ENCODE results near the gene ARHGEF19.
"Not testable (repeated sequence)": the region's sequence is repeated elsewhere in the genome, so short reads cannot be mapped to it uniquely, and the experiment has no call there.

Gene ARHGEF19

GRCh38 chr1:16164213-16165072 is 48.0 kb downstream of the ARHGEF19 start:
- Mint-ChIP-seq H3K27ac (peak overlapping the region; percentile 23 to 60), H3K4me1 (ENCODE audit: low read depth in 2 of 2) (peaks cover 37 to 42% of the 10 kb centered on the region in 2 donors), H3K27me3 (no peaks in the 10 kb centered on the region), H3K36me3 (ENCODE audit: insufficient read depth) (peaks cover 7% of the 10 kb centered on the region), H3K4me3 (no peak overlapping the region), H3K9me3 (no peaks in the 10 kb centered on the region)
- DNase-seq (no peak), ATAC-seq (replicated peaks) (no peak)

GRCh38 chr1:16163608-16164212 is 48.7 kb downstream of the ARHGEF19 start:
- peak overlapping the region in 1 of 2 donors; percentile 71 for H3K4me3 Mint-ChIP-seq
- not testable (repeated sequence) for H3K36me3 Mint-ChIP-seq (ENCODE audit: insufficient read depth); H3K9me3 Mint-ChIP-seq; ATAC-seq (replicated peaks); H3K27me3 Mint-ChIP-seq; DNase-seq
- peaks cover 36 to 38% of the 10 kb centered on the region in 2 donors for H3K4me1 Mint-ChIP-seq (ENCODE audit: low read depth in 2 of 2)
- peak overlapping the region in 1 of 2 donors; percentile 9 for H3K27ac Mint-ChIP-seq

DNA sequence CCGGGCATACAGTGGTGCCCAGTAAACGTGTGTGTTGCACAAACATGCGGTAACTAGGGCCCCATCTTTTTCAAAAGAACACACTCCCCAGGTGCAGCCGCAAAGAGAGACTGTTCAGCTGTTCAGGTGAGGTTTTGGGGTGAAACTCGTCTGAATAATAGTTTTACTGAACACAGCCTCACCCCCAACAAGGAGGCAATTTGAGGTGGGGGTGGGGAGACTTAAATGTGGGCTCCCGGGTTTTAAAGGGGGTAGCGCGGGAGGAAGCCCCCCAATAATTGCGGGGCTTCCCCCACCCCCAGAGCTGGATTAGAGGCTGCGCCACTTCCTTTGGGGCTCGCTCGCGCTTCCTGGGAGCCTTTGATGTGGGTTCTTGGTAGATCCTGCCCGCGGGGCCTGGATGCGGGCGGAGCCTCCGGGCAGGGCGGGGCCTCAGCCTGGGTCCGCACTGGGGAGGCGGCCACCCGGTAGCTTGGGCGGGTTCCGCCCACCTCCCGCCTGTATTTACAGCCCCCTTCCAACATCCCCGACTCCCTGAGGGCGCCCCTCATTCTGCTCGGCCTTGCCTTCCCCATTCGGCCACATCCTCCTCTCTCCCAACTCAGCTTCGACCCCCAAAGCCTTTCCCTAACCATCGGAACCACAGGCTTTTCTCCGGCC is 50.2 kb downstream of the ARHGEF19 start:
- peak; percentile 49 to 54 (median 54) for DNase-seq
- H3K27ac Mint-ChIP-seq = peak overlapping the region; percentile 4 to 65
- no peaks in the 10 kb centered on the region for H3K27me3 Mint-ChIP-seq
- peak overlapping the region; percentile 69 to 71 for H3K4me3 Mint-ChIP-seq
- peaks cover 10% of the 10 kb centered on the region for H3K36me3 Mint-ChIP-seq (ENCODE audit: insufficient read depth)
- peaks cover 38 to 46% of the 10 kb centered on the region in 2 donors for H3K4me1 Mint-ChIP-seq (ENCODE audit: low read depth in 2 of 2)
- H3K9me3 Mint-ChIP-seq = no peaks in the 10 kb centered on the region
- ATAC-seq (replicated peaks) = peak; percentile 74

DNA sequence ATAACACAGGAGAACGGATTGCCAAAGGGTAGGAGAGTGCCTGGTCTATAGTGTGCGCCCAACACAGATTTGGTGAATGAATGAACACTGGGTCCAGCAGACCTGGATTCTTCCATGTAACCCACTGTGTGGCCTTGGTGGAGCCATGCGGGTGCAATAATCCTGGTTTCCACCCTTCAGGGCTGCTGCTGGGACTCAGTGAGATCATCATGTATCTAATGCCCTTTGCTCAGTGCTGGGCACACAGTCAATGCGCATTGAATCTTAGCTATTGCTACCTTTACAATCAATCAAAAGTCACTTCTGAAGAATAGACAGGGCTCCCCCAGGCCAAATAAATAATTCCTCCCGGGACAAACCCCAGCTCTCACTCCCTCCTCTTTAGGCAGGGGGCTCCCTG is 50.7 kb downstream of the ARHGEF19 start:
- Mint-ChIP-seq H3K36me3 (ENCODE audit: insufficient read depth) (peaks cover 10% of the 10 kb centered on the region), H3K9me3 (no peaks in the 10 kb centered on the region), H3K4me3 (peak overlapping the region; percentile 69 to 71), H3K4me1 (ENCODE audit: low read depth in 2 of 2) (peaks cover 44 to 50% of the 10 kb centered on the region in 2 donors), H3K27ac (peak overlapping the region; percentile 4 to 65), H3K27me3 (no peaks in the 10 kb centered on the region)
- DNase-seq (no peak), ATAC-seq (replicated peaks) (no peak)

- no peak for DNase-seq
- Mint-ChIP-seq H3K27ac (no peak overlapping the region), H3K4me1 (ENCODE audit: low read depth in 2 of 2) (peaks cover 46 to 49% of the 10 kb centered on the region in 2 donors), H3K9me3 (no peaks in the 10 kb centered on the region), H3K27me3 (peaks cover 0 to 2% of the 10 kb centered on the region in 2 donors), H3K36me3 (ENCODE audit: insufficient read depth) (peaks cover 6% of the 10 kb centered on the region), H3K4me3 (no peak overlapping the region)
- no peak for ATAC-seq (replicated peaks)
Observed at GRCh38 chr1:16158993-16159831, 53.2 kb downstream of the ARHGEF19 start.

- Mint-ChIP-seq H3K36me3 (ENCODE audit: insufficient read depth) (peaks cover 3% of the 10 kb centered on the region), H3K4me3 (peak overlapping the region in 1 of 2 donors; percentile 0), H3K27ac (peak overlapping the region in 1 of 2 donors; percentile 0), H3K4me1 (ENCODE audit: low read depth in 2 of 2) (peaks cover 41 to 44% of the 10 kb centered on the region in 2 donors), H3K9me3 (no peaks in the 10 kb centered on the region), H3K27me3 (peaks cover 3 to 14% of the 10 kb centered on the region in 2 donors)
- DNase-seq (peak; percentile 31 to 43 (median 40)), ATAC-seq (replicated peaks) (peak; percentile 76)
Observed at GRCh38 chr1:16158025-16158424, 54.4 kb downstream of the ARHGEF19 start.

DNA sequence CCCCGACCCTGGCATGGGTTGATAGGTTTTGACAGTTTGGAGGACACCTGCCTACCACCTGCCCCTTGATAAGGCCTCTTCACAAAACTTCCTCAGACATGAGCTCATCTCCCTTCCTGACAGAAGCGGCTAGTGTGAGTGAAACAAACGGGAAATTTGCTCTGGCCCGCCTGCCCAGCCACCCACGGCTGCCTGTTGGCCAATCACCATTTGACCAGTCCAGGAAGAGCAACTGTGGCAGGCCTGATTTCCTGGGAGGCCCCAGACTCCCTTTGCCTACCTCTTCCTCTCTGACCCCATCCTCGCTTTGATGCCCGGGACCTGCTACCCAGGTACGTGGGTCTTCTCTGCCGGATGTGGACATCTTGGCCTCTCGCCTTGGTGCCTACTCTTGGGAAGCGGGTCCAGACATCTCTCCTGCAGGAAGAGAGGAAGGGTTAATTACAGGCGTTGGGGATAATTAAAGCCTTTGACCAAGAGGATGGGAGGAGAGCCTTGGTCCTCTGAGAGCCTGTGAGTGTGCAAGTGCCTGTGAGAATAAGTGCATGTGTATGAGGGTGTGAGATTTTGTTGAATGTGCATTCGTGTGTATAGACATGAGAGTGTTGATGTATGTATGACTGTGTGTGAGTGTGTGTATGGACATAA is 55.5 kb downstream of the ARHGEF19 start:
- Mint-ChIP-seq H3K36me3 (ENCODE audit: insufficient read depth) (peaks cover 3% of the 10 kb centered on the region), H3K4me3 (peak overlapping the region in 1 of 2 donors; percentile 0), H3K9me3 (no peaks in the 10 kb centered on the region), H3K27me3 (peaks cover 9 to 22% of the 10 kb centered on the region in 2 donors), H3K4me1 (ENCODE audit: low read depth in 2 of 2) (peaks cover 34 to 36% of the 10 kb centered on the region in 2 donors), H3K27ac (no peak overlapping the region)
- ATAC-seq (replicated peaks) = no peak
- no peak for DNase-seq

GRCh38 chr1:16155537-16156410 is 56.7 kb downstream of the ARHGEF19 start, which contains the start of gene EPHA2:
TSS of gene EPHA2 (minus strand) at chr1:16156069. CDS start at chr1:16155932, 137 bp downstream.
- Mint-ChIP-seq H3K27me3 (peaks cover 11 to 28% of the 10 kb centered on the region in 2 donors), H3K27ac (peak within 1 kb of the TSS in 1 of 2 donors; percentile 79), H3K4me1 (ENCODE audit: low read depth in 2 of 2) (peaks cover 31 to 34% of the 10 kb centered on the region in 2 donors), H3K36me3 (ENCODE audit: insufficient read depth) (peaks cover 3% of the 10 kb centered on the region), H3K4me3 (peak within 1 kb of the TSS; percentile 72 to 78), H3K9me3 (no peaks in the 10 kb centered on the region)
- DNase-seq = no peak
- ATAC-seq (replicated peaks) = no peak

GRCh38 chr1:16153999-16154673 is 58.3 kb downstream of the ARHGEF19 start:
- H3K4me3 Mint-ChIP-seq = peak overlapping the region; percentile 72 to 78
- peak overlapping the region in 1 of 2 donors; percentile 79 for H3K27ac Mint-ChIP-seq
- H3K4me1 Mint-ChIP-seq (ENCODE audit: low read depth in 2 of 2) = peaks cover 33 to 37% of the 10 kb centered on the region in 2 donors
- H3K36me3 Mint-ChIP-seq (ENCODE audit: insufficient read depth) = peaks cover 3% of the 10 kb centered on the region
- H3K27me3 Mint-ChIP-seq = peaks cover 11 to 28% of the 10 kb centered on the region in 2 donors
- DNase-seq = no peak
- no peaks in the 10 kb centered on the region for H3K9me3 Mint-ChIP-seq
- ATAC-seq (replicated peaks) = no peak

DNA sequence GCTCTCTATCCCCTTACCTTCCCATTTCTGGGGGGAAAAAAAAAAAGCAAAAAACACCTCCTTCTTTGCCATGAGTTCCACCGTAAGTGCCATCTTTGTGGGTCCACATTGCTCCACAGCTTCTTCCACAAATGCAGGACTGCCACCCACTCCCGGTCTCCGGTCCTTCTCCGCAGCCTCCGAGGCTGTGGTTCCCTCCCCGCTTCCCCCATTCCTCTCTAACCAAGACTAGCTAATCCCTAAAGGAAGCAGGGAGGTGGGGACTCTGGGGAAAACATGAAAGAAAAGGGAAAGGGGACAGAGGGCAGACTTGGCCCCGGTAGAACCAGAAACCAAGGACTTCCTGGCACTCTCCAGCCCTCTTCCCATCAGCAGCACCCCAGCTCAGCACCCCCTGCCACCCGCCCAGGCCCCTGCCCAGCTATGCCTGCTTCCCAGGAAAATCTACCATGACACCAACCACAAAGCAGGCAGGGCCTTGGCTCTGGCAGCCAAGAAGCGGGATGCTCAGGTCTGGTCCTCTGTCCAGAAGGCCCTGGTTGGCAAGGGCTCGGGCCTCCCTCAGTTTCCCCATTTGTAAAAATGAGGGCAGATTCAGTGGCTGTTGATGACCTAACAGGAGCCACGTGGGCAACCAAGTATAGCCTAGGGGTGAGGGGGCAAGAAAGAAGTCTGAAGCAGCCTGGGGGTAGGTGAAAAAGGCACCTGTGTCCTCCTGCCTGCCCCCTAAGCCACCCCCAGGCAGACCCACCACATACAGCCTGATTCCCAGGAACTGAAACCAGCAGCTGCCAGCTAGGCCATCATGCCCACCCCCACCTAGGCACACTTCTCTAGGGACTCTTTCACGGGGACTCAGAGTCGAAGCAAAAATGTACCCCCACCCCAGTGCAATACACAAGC is 59.1 kb downstream of the ARHGEF19 start:
- ATAC-seq (replicated peaks) (no peak), DNase-seq (no peak)
- peak overlapping the region in 1 of 2 donors; percentile 8 for H3K4me3 Mint-ChIP-seq
- peaks cover 31 to 32% of the 10 kb centered on the region in 2 donors for H3K4me1 Mint-ChIP-seq (ENCODE audit: low read depth in 2 of 2)
- peaks cover 3% of the 10 kb centered on the region for H3K36me3 Mint-ChIP-seq (ENCODE audit: insufficient read depth)
- peaks cover 11 to 36% of the 10 kb centered on the region in 2 donors for H3K27me3 Mint-ChIP-seq
- no peak overlapping the region for H3K27ac Mint-ChIP-seq
- no peaks in the 10 kb centered on the region for H3K9me3 Mint-ChIP-seq

Measured in effector memory CD8-positive, alpha-beta T cell (primary cell).